Measurements from ENCODE around the gene OFD1. TPM values are rescaled to one million over a fixed set of nuclear protein-coding genes. Genes with fewer than 3 reads are reported as not detected.

The OFD1 gene
- total and polyA plus RNA-seq, 7 donors: 3.3 to 9.5 (median 8.2) TPM

- peak overlapping the region; percentile 75 for H3K4me3 ChIP-seq
- TF ChIP-seq CTCF (IDR thresholded peaks at IDR 0.05): no peak
- ATAC-seq: no peak
- intact Hi-C loops (cut with DNase I): loop anchor here in 1 of 2 donors (5.0 kb wide), 1 partner anchor 44 kb away; the partner anchor contains the start of genes OFD1 and TRAPPC2
- H3K4me1 ChIP-seq: peaks cover 15% of the 10 kb centered on the region
- H3K9me3 ChIP-seq: no peaks in the 10 kb centered on the region
- peaks cover 0 to 8% (median 0%) of the 10 kb centered on the region in 3 donors for H3K27me3 ChIP-seq (ENCODE audit: insufficient read depth in 3 of 3, low read length in 2 of 3)
- DNase-seq: no peak
- peak overlapping the region; percentile 89 for H3K27ac ChIP-seq
- WGBS, 3 donors: 11 to 12% (median 12%) methylated on average over 13 of the region's 13 CpGs
- no peaks in the 10 kb centered on the region for H3K36me3 ChIP-seq (ENCODE audit: insufficient read depth in 1 of 2, low read depth in 1 of 2)
Observed at GRCh38 chrX:13688384-13688957, 46.1 kb upstream of the OFD1 start.

- Histone ChIP-seq H3K36me3 (ENCODE audit: insufficient read depth in 1 of 2, low read depth in 1 of 2) (no peaks in the 10 kb centered on the region), H3K27me3 (ENCODE audit: insufficient read depth in 3 of 3, low read length in 2 of 3) (peaks cover 0 to 8% (median 0%) of the 10 kb centered on the region in 3 donors), H3K9me3 (no peaks in the 10 kb centered on the region), H3K4me1 (peaks cover 22% of the 10 kb centered on the region), H3K27ac (peak within 1 kb of the TSS; percentile 89), H3K4me3 (peak within 1 kb of the TSS; percentile 75)
- WGBS, 3 donors: 0 to 2% (median 1%) methylated on average over 39 to 67 of the region's 68 CpGs
- peak; percentile 94 to 97 (median 96) for ATAC-seq
- DNase-seq: peak; percentile 86 to 90
- intact Hi-C loops (cut with DNase I): loop anchor here in 1 of 2 donors (5.0 kb wide), 1 partner anchor 43 kb away; the partner anchor contains the start of genes OFD1 and TRAPPC2
- no peak for TF ChIP-seq CTCF (IDR thresholded peaks at IDR 0.05)
Observed at GRCh38 chrX:13688958-13689740, 45.4 kb upstream of the OFD1 start, which contains the start of gene RAB9A. RAB9A (plus strand) TSS chrX:13689128; CDS start chrX:13708747, 19,619 bp downstream.

GRCh38 chrX:13689741-13690211 is 44.8 kb upstream of the OFD1 start:
- no peak for TF ChIP-seq CTCF (IDR thresholded peaks at IDR 0.05)
- intact Hi-C loops (cut with DNase I): loop anchor here in 1 of 2 donors (5.0 kb wide), 1 partner anchor 43 kb away; the partner anchor contains the start of genes OFD1 and TRAPPC2
- Histone ChIP-seq H3K4me3 (peak overlapping the region; percentile 75), H3K9me3 (no peaks in the 10 kb centered on the region), H3K27me3 (ENCODE audit: insufficient read depth in 3 of 3, low read length in 2 of 3) (peaks cover 0 to 8% (median 0%) of the 10 kb centered on the region in 3 donors), H3K27ac (peak overlapping the region; percentile 89), H3K36me3 (ENCODE audit: insufficient read depth in 1 of 2, low read depth in 1 of 2) (no peaks in the 10 kb centered on the region), H3K4me1 (peaks cover 24% of the 10 kb centered on the region)
- WGBS, 3 donors: 0 to 6% (median 2%) methylated on average over 16 of the region's 16 CpGs
- ATAC-seq (no peak), DNase-seq (no peak)

- no peak for TF ChIP-seq CTCF (IDR thresholded peaks at IDR 0.05)
- DNase-seq: no peak
- Histone ChIP-seq H3K4me1 (peaks cover 24% of the 10 kb centered on the region), H3K27ac (peak overlapping the region; percentile 89), H3K4me3 (peak overlapping the region; percentile 75), H3K36me3 (ENCODE audit: insufficient read depth in 1 of 2, low read depth in 1 of 2) (no peaks in the 10 kb centered on the region), H3K27me3 (ENCODE audit: insufficient read depth in 3 of 3, low read length in 2 of 3) (peaks cover 0 to 5% (median 0%) of the 10 kb centered on the region in 3 donors), H3K9me3 (no peaks in the 10 kb centered on the region)
- no peak for ATAC-seq
- intact Hi-C loops (cut with DNase I): no loop called here
- WGBS, 3 donors: 52 to 70% (median 53%) methylated on average over 3 of the region's 3 CpGs
Observed at GRCh38 chrX:13690836-13691235, 43.7 kb upstream of the OFD1 start.
